ENCODE measurements around the gene CCDC192.
A peak's percentile ranks its signal among the peaks of the same experiment; 100 is the strongest.

CCDC192 gene

DNA sequence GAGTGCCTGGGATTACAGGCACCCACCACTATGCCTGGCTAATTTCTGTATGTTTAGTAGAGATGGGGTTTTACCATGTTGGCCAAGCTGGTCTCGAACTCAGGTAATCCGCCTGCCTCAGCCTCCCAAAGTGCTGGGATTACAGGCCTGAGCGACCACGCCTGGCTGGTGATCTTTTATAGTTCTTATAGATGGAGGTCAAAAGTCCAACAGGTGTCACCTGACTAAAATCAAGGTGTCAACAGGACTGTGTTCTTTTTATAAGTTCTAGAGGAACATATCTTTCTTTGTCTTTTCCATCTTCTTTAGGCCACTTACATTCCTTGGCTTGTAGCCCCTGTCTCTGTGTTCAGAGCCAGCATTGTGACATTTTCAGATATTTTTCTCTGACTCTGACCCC is 224.9 kb downstream of the CCDC192 start:
- no peak for DNase-seq

GRCh38 chr5:127930311-127930710 is 227.1 kb downstream of the CCDC192 start:
- DNase-seq: no peak

GRCh38 chr5:127931396-127931795 is 228.2 kb downstream of the CCDC192 start:
- no peak for DNase-seq

DNA sequence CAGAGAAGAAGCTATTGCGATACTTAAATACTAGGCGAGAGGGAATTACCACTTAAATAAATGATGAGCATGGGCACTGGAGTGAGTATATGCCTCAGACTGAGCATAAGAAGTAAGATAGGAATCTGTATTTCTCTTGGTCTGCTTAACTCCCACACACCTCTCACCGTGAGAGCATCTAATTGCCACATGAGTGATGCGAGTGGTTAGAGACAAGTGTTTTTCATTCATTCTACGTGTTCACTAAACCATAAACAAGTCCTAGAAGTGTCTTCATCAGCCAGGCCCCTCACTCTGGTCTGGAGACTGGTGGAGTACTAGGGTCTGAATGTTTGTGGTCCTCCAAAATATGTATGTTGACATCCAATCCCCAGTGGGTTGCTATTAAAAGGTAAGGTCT is 230.2 kb downstream of the CCDC192 start:
- no peak for DNase-seq

DNA sequence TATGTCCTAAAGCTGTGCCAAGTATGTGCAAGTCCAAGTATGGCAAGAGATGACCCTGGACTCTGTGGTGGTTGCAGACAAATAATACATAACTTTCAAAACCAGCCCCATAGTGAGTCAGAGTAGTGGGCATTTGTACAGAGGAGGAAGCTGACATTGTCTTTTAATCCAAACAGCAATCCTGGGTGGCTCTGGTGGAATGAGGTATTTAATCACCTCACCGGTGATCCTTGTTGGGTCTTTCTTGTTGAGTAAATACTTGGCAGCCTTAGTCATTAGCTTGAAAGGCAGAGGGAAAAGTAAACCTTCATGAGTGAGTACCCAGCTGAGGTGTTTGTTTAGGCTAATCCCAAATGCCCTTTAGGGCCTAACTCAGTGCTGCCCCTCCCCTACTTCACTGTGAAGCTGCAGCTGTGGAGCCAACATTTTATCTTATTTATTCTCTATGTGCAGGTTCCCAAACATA is 231.6 kb downstream of the CCDC192 start:
- peak; percentile 28 for DNase-seq

GRCh38 chr5:127935398-127935797 is 232.2 kb downstream of the CCDC192 start:
- no peak for DNase-seq

DNA sequence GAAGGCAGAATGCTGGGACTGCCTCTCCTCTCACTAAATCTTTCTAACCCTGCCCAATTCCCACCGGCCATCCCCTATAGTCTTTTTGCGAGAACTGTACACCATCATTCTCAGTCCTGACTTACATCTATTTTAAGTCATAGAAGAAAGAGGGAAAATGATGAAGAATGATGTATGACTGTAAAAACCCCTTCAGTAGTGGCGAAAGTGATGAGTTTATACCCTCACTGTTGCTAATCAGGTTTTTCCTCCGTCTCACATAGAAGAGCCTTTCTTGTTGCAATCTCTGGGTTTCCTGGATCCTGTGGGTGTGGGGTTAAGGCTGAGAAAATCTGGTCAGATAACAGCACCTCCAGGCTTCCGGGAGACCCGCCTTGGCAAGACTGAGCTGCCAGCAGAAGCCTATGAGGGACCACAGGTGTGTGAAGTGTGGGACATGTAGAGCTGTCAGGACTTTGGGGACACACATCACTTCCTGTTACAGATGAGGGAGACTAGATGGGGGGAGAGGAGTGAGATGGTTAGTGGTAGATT is 233.3 kb downstream of the CCDC192 start:
- no peak for DNase-seq

DNA sequence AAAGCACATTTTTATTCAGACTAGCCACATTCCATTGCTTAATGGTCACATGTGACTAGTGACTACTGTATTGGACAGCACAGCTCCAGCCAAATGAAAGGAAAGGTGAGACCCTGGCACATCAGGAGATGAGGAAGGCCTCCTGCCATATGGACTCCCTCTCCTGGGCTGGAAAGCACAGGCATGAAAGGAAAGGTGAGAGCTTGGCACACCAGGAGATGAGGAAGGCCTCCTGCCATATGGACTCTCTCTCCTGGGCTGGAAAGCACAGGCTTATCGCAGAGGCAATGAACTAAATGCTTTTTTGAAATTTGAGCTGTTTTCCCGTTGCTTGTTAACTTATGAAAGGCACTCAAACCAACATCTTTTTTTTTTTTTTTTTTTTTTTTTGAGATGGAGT is 235.6 kb downstream of the CCDC192 start:
- no peak for DNase-seq

DNA sequence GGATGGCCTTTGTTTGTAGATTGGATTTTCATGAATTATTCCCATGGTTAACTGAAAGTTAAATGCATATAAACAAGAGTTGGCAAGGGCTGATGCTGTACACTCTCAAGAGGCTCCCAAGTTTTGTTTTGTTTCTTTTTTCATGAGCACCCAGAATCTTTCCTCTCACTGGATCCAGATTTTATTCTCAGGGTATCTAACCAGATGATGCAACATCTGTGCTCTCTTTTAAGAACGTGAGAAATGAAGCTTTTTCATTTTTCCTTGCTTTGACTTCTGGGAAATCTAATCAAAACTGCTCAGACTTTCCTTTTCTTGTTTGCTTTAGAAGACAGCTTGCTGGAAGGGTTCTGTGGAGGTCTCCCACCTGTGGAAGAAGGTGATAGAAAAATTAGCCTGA is 237.7 kb downstream of the CCDC192 start:
- no peak for DNase-seq

- no peak for DNase-seq
These were observed 238.5 kb downstream of the CCDC192 start for GRCh38 chr5:127941646-127942045.

DNA sequence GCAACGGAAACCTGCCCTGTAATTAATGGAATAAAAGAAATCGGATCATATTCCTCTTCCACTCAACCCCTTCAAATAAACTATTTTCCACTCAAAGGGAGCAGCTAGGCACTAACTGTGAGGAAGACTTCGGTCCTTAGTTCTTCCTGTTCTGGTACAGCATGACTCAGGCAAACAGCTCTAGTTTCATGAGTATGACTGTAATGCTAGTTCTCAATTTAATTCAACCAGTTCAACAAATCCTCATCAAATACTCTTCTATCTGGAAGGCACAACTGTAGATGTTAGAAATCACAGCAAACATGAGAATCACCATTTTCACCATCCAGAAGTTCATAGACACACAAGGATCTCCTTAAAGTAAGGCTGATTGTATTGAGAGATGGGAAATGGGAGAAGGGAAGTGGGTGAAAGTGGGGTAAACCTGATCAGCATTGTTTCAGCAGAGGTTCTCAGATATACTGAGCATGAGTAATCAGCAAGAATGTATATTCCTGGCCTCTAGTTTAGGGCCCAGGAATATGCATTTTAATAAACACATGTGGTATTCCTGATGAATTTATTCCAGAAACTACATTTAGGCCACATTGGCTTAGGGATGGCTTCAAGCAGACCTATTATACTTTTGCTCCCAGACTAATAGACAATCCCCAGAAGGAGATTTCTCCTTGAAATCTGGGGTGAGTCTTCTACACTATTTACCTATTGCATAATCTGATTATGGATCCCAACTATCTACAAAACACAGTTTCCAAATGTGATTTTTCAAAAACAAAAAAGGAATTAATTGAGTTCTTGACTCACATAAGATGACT is 239.3 kb downstream of the CCDC192 start:
- DNase-seq: no peak

DNA sequence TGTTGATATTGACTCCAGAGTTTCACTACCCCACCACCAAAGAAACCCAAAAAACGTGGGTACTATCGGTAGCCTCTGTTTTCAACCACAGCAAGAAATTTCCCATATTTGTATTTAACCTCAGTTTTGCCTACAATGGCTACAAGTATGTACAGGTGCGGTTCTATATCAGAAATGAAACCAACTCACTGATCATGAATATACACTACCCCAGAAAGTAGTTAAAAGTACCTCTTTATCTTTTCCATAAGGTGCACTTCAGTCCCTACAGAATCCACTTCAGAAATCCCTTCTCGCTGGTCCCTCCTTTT is 239.8 kb downstream of the CCDC192 start:
- no peak for DNase-seq

DNA sequence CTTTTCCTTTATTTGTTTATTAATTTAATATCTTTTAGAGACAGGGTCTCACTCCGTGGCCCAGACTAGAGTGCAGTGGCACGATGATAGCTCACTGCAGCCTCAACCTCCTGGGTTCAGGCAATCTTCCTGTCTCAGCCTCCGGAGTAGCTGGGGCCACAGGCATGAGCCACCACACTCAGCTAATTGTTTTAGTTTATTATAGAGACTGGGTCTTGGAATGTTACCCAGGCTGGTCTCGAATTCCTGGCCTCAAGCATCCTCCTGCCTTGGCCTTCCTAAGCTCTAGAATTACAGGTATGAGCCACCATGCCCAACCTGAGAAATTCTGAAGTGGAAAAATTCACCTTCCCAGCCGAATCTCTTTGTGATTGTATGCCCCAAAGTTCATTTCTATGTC is 240.9 kb downstream of the CCDC192 start:
- DNase-seq: no peak

GRCh38 chr5:127947941-127948340 is 244.8 kb downstream of the CCDC192 start:
- DNase-seq: no peak

DNA sequence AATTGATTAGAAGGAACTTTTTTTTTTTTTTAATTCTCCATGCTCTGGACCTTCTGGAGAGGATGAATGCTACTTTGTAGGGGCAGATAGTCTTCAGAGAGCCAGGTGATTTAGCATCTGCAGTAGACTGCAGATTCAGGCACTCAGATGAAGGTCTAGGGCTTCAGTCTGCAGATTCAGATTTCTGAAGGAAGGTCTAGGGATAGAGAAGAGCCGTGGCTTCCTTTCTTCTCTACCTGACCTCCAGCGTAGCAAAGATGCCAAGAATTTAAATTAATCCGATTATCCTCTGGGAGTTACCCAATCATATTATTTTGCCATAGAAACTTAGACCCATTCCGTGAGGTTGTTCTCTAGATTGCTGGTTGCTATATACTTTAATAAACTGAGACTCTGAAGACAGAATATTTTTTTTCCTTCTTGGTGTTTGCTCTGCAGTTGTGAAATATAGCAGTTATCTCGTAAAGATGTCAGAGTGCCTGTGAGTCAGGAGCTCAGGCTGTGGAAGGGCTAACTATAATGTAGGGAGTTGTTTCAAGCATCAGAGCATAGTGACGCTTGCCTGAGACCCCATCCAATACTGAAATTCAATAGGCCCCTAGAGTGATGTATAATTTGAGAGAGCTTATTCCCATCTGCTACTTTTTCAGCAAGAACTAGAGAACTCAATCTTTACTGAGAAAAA is 247.7 kb downstream of the CCDC192 start:
- no peak for DNase-seq

GRCh38 chr5:127951791-127952190 is 248.6 kb downstream of the CCDC192 start:
- no peak for DNase-seq

DNA sequence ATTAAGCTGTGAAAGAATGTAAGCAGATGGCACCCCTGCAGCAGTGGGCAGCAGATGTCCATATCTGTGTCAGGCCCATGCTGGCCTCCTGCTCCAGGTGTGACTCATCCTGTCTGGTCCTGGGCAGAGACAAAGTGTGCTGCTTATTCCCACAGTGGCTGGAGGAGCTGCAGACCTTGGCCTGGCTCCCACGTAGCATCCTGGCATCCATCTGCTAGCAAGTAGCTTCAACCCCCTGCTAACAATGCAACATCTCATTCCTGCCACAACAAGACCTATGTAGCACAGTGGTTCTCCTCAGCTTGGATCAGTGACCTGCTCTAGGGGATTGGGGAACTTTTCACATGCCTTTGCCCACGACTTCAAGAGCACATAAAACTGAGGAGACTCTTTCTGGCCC is 254.0 kb downstream of the CCDC192 start:
- DNase-seq: no peak

GRCh38 chr5:127957701-127958239 is 254.6 kb downstream of the CCDC192 start:
- no peak for DNase-seq

DNA sequence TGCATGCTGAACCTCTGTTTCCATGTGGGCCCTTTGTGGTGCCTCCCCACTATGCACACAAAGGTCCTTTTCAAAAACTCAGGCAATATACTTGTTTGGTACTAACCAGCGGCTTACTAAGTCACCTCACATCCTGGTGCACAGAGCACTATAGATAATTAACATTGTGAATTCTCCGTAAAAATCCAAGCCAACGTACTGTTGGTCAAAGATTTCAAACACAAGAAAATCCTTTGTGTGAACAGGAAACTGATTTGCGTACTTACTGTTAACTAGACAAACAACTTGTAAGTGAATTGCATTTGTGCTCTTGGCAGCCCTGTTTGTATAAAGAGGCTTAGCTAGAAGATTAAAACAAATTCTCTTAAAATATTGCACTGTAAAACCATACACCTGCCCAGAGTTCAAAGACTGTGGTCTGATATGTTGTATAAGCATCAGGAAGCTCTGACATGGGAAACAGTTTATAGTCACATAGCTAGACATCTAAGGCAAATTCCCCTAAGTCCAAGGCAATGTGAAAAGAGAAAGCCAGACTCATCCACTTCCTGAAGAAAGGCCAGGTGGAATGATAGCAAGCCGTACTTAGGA is 255.3 kb downstream of the CCDC192 start:
- no peak for DNase-seq

- DNase-seq: peak; percentile 69
These were observed 256.1 kb downstream of the CCDC192 start for GRCh38 chr5:127959152-127959764.

GRCh38 chr5:127960270-127960691 is 257.1 kb downstream of the CCDC192 start:
- no peak for DNase-seq

- DNase-seq: no peak
These were observed 258.0 kb downstream of the CCDC192 start for GRCh38 chr5:127961006-127961762.

Data from NCI-H1417 treated with DMSO at 0.1 percent for 48 hours (cell line).